ENCODE results near the gene MYL4.
"Not testable (repeated sequence)": the region's sequence is repeated elsewhere in the genome, so short reads cannot be mapped to it uniquely, and the experiment has no call there.

Gene MYL4

DNA sequence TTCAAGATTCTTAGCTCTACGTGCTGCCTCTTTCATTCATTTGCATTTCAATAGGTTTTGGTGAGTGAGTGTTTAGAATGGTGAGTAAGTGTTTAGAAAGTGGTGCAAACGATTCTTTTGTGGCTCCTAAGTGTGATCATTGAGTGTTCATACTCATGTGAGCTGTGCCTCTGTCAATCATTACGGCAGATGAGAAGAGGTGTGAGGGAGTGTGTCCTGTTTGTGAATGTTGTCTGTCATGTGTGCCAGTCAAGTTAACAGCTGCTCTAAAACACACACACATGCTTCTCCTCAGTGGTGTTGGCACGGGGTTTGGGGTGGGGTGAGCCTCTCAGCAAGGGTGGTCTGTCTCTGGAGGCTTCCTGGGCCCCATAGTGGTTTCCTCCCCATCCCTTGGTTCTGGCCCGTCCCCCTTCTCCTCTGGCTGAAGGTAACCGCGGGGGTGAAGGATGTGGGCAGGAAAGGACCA, 11.4 kb downstream of the MYL4 start:
- no peak overlapping the region for H3K9ac ChIP-seq (ENCODE audit: low read depth, low read length)
- peaks cover 12% of the 10 kb centered on the region for H3K4me1 ChIP-seq (ENCODE audit: insufficient read depth, low read length)
- peaks cover 5% of the 10 kb centered on the region; the same call in 1 of the 2 replicates for H3K9me3 ChIP-seq (ENCODE audit: control insufficient read depth, insufficient read depth, low read length)
- no peaks in the 10 kb centered on the region for H3K36me3 ChIP-seq (ENCODE audit: insufficient read depth, low read length)

DNA sequence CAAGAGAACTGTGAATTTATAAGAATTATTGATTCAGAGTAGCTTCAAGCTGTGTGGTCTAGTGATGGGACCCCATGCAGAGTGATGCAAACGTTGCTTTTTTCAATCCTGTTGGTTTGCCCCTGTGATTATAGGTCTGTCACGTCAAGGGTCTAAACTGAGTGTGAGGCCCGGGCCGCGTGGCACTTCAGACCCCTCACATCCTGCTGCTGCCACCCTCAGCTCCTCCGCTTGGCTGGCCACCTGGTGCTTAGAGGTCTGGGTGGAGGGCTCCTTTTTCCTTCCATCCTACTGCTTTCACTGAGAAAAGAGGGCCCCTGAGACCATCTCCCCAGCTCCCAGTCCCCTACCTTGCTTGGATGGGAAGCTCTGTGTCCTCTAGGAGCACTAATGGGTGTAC, 12.0 kb downstream of the MYL4 start:
- Histone ChIP-seq H3K9ac (ENCODE audit: low read depth, low read length) (no peak overlapping the region), H3K36me3 (ENCODE audit: insufficient read depth, low read length) (no peaks in the 10 kb centered on the region), H3K9me3 (ENCODE audit: control insufficient read depth, insufficient read depth, low read length) (peaks cover 5% of the 10 kb centered on the region; the same call in 1 of the 2 replicates), H3K4me1 (ENCODE audit: insufficient read depth, low read length) (peaks cover 12% of the 10 kb centered on the region)

GRCh38 chr17:47222047-47222446, 12.9 kb downstream of the MYL4 start:
- no peak overlapping the region for H3K9ac ChIP-seq (ENCODE audit: low read depth, low read length)
- H3K9me3 ChIP-seq (ENCODE audit: control insufficient read depth, insufficient read depth, low read length), result peaks cover 5% of the 10 kb centered on the region; the same call in 1 of the 2 replicates
- peaks cover 12% of the 10 kb centered on the region for H3K4me1 ChIP-seq (ENCODE audit: insufficient read depth, low read length)
- H3K36me3 ChIP-seq (ENCODE audit: insufficient read depth, low read length), result no peaks in the 10 kb centered on the region

- no peak overlapping the region for H3K9ac ChIP-seq (ENCODE audit: low read depth, low read length)
Measured at GRCh38 chr17:47223007-47223406, 13.9 kb downstream of the MYL4 start.

DNA sequence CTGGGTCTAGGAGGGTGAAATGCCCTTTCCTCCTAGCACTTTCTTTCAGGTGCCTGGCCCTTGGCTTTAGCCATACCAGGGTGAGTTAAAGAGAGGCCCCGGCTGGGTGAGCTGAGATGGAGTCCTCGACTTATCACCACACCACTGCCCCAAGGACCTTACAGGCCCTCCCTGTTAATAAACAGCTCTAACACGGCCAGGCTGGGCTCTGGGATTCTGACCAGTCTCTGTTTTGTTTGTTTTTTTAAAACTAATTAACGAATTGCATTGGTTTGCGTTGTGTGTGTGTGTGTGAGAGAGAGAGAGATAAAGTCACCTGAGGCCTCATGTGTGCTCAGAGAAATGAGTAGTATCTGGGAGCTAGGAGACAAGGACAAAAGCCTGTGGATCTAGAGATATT, 14.3 kb downstream of the MYL4 start:
- H3K9me3 ChIP-seq (ENCODE audit: control insufficient read depth, insufficient read depth, low read length), result peaks cover 5% of the 10 kb centered on the region; the same call in 1 of the 2 replicates
- no peaks in the 10 kb centered on the region for H3K36me3 ChIP-seq (ENCODE audit: insufficient read depth, low read length)
- H3K4me1 ChIP-seq (ENCODE audit: insufficient read depth, low read length), result peaks cover 12% of the 10 kb centered on the region
- H3K9ac ChIP-seq (ENCODE audit: low read depth, low read length), result no peak overlapping the region

More at GRCh38 chr17:47223007-47223406, 13.9 kb downstream of the MYL4 start:
- Histone ChIP-seq H3K36me3 (ENCODE audit: insufficient read depth, low read length) (no peaks in the 10 kb centered on the region), H3K4me1 (ENCODE audit: insufficient read depth, low read length) (peaks cover 12% of the 10 kb centered on the region), H3K9me3 (ENCODE audit: control insufficient read depth, insufficient read depth, low read length) (peaks cover 5% of the 10 kb centered on the region; the same call in 1 of the 2 replicates)

DNA sequence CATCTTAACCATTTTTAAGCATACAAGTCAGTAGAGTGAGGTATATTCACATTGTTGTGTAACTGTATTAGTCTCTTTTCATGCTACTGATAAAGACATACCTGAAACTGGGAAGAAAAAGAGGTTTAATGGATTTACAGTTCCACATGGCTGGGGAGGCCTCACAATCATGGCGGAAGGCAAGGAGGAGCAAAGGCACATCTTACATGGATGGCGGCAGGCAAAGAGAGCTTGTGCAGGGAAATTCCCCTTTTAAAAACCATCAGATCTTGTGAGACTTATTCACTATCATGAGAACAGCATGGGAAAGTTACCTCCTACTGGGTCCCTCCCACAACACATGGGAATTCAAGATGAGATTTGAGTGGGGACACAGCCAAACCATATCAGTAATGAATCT, 14.9 kb downstream of the MYL4 start:
- H3K36me3 ChIP-seq (ENCODE audit: insufficient read depth, low read length); H3K9ac ChIP-seq (ENCODE audit: low read depth, low read length); H3K9me3 ChIP-seq (ENCODE audit: control insufficient read depth, insufficient read depth, low read length): not testable (repeated sequence)
- peaks cover 12% of the 10 kb centered on the region for H3K4me1 ChIP-seq (ENCODE audit: insufficient read depth, low read length)

GRCh38 chr17:47224966-47225365, 15.8 kb downstream of the MYL4 start:
- Histone ChIP-seq H3K4me1 (ENCODE audit: insufficient read depth, low read length) (peaks cover 12% of the 10 kb centered on the region), H3K9ac (ENCODE audit: low read depth, low read length) (no peak overlapping the region), H3K9me3 (ENCODE audit: control insufficient read depth, insufficient read depth, low read length) (peaks cover 5% of the 10 kb centered on the region; the same call in 1 of the 2 replicates), H3K36me3 (ENCODE audit: insufficient read depth, low read length) (no peaks in the 10 kb centered on the region)

GRCh38 chr17:47225436-47225858, 16.3 kb downstream of the MYL4 start:
- H3K9me3 ChIP-seq (ENCODE audit: control insufficient read depth, insufficient read depth, low read length), result peaks cover 5% of the 10 kb centered on the region; the same call in 1 of the 2 replicates
- peaks cover 7% of the 10 kb centered on the region for H3K4me1 ChIP-seq (ENCODE audit: insufficient read depth, low read length)
- H3K36me3 ChIP-seq (ENCODE audit: insufficient read depth, low read length), result no peaks in the 10 kb centered on the region
- no peak overlapping the region for H3K9ac ChIP-seq (ENCODE audit: low read depth, low read length)

DNA sequence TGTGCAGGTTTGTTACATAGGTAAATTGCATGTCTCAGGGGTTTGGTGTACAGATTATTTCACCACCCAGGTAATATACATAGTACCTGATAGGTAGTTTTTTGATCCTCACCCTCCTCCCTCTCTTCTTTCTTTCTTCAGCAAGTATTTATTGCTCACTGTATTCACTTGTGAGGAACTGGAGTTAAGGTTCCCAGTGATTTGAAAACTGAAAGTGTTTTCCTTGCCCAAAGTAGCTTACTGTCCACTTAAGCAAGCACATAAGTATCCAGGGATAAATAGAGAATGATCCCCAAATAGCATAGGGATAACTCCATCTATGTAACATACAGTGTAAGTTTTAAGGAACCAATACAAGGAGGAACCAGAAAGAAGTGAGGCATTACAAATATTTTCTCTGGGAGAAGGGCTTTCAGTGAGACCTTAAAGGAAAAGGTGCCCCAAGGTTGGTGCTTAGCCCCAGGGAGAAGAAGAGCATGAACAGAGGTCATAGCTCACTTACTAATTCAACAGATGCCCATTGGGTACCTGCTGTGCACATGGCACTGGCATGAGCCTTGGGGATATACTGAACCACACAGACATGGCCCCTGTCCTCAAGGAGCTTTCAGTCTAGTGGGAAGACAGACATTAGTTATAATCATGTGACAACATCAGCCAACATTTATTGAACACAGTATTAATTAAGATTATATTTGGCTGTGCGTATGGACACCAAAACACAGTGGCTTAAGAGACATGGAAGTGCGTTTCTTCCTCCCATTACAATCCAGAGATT, 17.0 kb downstream of the MYL4 start:
- peaks cover 5% of the 10 kb centered on the region; the same call in 1 of the 2 replicates for H3K9me3 ChIP-seq (ENCODE audit: control insufficient read depth, insufficient read depth, low read length)
- H3K4me1 ChIP-seq (ENCODE audit: insufficient read depth, low read length), result peaks cover under 1% of the 10 kb centered on the region
- H3K9ac ChIP-seq (ENCODE audit: low read depth, low read length), result no peak overlapping the region
- no peaks in the 10 kb centered on the region for H3K36me3 ChIP-seq (ENCODE audit: insufficient read depth, low read length)

- Histone ChIP-seq H3K4me1 (ENCODE audit: insufficient read depth, low read length) (no peaks in the 10 kb centered on the region; the same call in 1 of the 2 replicates), H3K36me3 (ENCODE audit: insufficient read depth, low read length) (no peaks in the 10 kb centered on the region), H3K9me3 (ENCODE audit: control insufficient read depth, insufficient read depth, low read length) (peaks cover 5% of the 10 kb centered on the region; the same call in 1 of the 2 replicates), H3K9ac (ENCODE audit: low read depth, low read length) (no peak overlapping the region)
Measured at GRCh38 chr17:47227862-47228261, 18.7 kb downstream of the MYL4 start.

- H3K9ac ChIP-seq (ENCODE audit: low read depth, low read length), result 0 out of 2 replicates have a peak overlapping the region, but pooled peaks have one; percentile 14
- no peaks in the 10 kb centered on the region; the same call in 1 of the 2 replicates for H3K4me1 ChIP-seq (ENCODE audit: insufficient read depth, low read length)
- H3K36me3 ChIP-seq (ENCODE audit: insufficient read depth, low read length), result no peaks in the 10 kb centered on the region
- H3K9me3 ChIP-seq (ENCODE audit: control insufficient read depth, insufficient read depth, low read length), result no peaks in the 10 kb centered on the region
Measured at GRCh38 chr17:47229535-47230443, 20.6 kb downstream of the MYL4 start.

GRCh38 chr17:47230864-47231263, 21.7 kb downstream of the MYL4 start:
- Histone ChIP-seq H3K36me3 (ENCODE audit: insufficient read depth, low read length) (no peaks in the 10 kb centered on the region), H3K9ac (ENCODE audit: low read depth, low read length) (no peak overlapping the region), H3K9me3 (ENCODE audit: control insufficient read depth, insufficient read depth, low read length) (no peaks in the 10 kb centered on the region), H3K4me1 (ENCODE audit: insufficient read depth, low read length) (no peaks in the 10 kb centered on the region; the same call in 1 of the 2 replicates)

DNA sequence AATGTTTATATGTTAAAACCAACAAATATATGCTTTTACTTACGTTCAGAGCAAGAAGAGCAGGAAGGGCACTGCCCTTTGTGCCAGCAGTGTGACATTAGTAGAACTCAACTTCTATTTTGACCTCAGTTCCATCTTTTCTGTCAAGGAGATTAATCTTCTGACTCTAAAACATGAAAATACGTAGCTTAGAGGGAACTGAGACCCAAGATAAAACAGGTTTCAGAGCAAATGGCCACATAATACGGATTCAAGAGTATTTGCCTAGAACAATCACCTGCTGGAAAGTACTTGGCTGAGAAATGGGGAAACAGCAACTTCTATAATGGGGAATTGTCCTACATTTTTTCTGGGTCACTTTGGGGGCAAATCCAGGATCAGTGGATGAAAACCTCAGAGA, 22.2 kb downstream of the MYL4 start:
- no peak overlapping the region for H3K9ac ChIP-seq (ENCODE audit: low read depth, low read length)
- no peaks in the 10 kb centered on the region for H3K36me3 ChIP-seq (ENCODE audit: insufficient read depth, low read length)
- no peaks in the 10 kb centered on the region for H3K9me3 ChIP-seq (ENCODE audit: control insufficient read depth, insufficient read depth, low read length)
- H3K4me1 ChIP-seq (ENCODE audit: insufficient read depth, low read length), result no peaks in the 10 kb centered on the region; the same call in 1 of the 2 replicates

DNA sequence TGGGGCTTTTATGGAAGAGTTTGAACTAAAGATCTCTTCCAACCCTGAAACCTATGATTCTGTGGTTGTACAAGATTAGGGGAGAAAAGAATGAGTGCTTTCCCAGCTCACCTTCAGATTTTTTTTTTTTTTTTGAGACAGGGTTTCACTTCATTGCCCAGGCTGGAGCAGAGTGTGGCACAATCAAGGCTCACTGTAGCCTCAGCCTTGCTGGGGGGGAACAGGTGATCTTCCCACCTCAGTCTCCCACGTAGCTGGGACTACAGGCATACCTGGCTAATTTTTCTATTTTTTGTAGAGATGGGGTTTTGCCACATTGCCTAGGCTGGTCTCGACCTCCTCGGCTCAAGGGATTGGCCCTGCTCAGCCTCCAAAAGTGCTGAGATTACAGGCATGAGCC, 22.7 kb downstream of the MYL4 start:
- Histone ChIP-seq H3K9ac (ENCODE audit: low read depth, low read length) (no peak overlapping the region), H3K9me3 (ENCODE audit: control insufficient read depth, insufficient read depth, low read length) (no peaks in the 10 kb centered on the region), H3K36me3 (ENCODE audit: insufficient read depth, low read length) (no peaks in the 10 kb centered on the region), H3K4me1 (ENCODE audit: insufficient read depth, low read length) (no peaks in the 10 kb centered on the region; the same call in 1 of the 2 replicates)

Data from ES-I3 (cell line).